Gastroesophageal sphincter (tissue), 3 donors: Measurements from ENCODE around the gene RXRA.

Experiments used
- EP300 ChIP-seq: sonication (generic); formaldehyde crosslinking; IDR thresholded peaks from one replicate; pipeline ENCODE4 v1.6.1; 2017; ENCODE audit warnings: antibody characterized with exemption, mild to moderate bottlenecking
- POLR2A ChIP-seq, 2 donors: fragments of 450-650 bp; IDR thresholded peaks; one replicate each; pipeline ENCODE4 v1.6.1; 2017; ENCODE audit warnings: antibody characterized with exemption in 2 of 2, mild to moderate bottlenecking in 2 of 2, moderate library complexity in 1 of 2
- POLR2AphosphoS5 ChIP-seq: sonication (generic); formaldehyde crosslinking; IDR thresholded peaks from one replicate; pipeline ENCODE4 v1.6.1; 2017; ENCODE audit warnings: antibody characterized with exemption
- TF ChIP-seq, protein P1 (sequence below), 4 experiments: fragments of 200-600 bp in 2 of 4; fragments of 450-650 bp in 2 of 4; sonication (generic) in 1 of 4; IDR thresholded peaks; one replicate each; pipeline ENCODE4 v1.5.1; 2017 to 2019; ENCODE audit warnings: antibody characterized with exemption in 4 of 4, mild to moderate bottlenecking in 2 of 4, moderate library complexity in 2 of 4

DNA sequence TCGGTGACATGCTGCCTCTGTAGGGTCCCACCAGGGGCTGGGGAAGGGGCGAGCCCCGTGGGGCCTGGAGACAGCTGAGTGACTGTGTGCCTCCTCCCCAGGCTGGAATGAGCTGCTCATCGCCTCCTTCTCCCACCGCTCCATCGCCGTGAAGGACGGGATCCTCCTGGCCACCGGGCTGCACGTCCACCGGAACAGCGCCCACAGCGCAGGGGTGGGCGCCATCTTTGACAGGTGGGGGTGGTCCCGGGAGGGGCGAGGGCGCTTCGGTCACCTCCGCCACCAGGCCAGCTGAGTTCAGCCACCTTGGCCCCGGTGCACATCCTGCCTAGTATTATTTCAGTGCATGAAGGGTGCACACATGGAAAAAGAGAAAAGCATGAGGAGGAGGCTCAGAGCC lies 102.8 kb downstream of the RXRA start:
- TF ChIP-seq, protein P1, sequence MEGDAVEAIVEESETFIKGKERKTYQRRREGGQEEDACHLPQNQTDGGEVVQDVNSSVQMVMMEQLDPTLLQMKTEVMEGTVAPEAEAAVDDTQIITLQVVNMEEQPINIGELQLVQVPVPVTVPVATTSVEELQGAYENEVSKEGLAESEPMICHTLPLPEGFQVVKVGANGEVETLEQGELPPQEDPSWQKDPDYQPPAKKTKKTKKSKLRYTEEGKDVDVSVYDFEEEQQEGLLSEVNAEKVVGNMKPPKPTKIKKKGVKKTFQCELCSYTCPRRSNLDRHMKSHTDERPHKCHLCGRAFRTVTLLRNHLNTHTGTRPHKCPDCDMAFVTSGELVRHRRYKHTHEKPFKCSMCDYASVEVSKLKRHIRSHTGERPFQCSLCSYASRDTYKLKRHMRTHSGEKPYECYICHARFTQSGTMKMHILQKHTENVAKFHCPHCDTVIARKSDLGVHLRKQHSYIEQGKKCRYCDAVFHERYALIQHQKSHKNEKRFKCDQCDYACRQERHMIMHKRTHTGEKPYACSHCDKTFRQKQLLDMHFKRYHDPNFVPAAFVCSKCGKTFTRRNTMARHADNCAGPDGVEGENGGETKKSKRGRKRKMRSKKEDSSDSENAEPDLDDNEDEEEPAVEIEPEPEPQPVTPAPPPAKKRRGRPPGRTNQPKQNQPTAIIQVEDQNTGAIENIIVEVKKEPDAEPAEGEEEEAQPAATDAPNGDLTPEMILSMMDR (IDR thresholded peaks at IDR 0.05) = no peak
- no peak for TF ChIP-seq POLR2A (IDR thresholded peaks at IDR 0.05)
- no peak for TF ChIP-seq EP300
- no peak for TF ChIP-seq POLR2AphosphoS5
